Measurements from ENCODE around the gene GPC6. TPM values are rescaled to one million over a fixed set of nuclear protein-coding genes. Genes with fewer than 3 reads are reported as not detected.

GPC6 gene
- polyA plus RNA-seq, 2 of the 4 experiments (the other 2 are of a cell fraction) = 8.0 to 14.4 TPM

GRCh38 chr13:93505104-93505952 lies 278.7 kb downstream of the GPC6 start:
- no peaks in the 10 kb centered on the region for H3K4me1 ChIP-seq
- H3K9me3 ChIP-seq = no peaks in the 10 kb centered on the region
- DNase-seq (ENCODE audit: low read depth in 1 of 2, low spot score in 1 of 2) = no peak
- H3K27ac ChIP-seq = no peak overlapping the region
- 31% methylated on average over 3 of the region's 3 CpGs for WGBS (ENCODE audit: missing lambda C conversion rate)
- TF ChIP-seq ZFP36 (IDR thresholded peaks at IDR 0.05; ENCODE audit: borderline replicate concordance, partially characterized antibody) (no peak), CEBPB (IDR thresholded peaks at IDR 0.05) (no peak), SREBF2 (IDR thresholded peaks at IDR 0.05) (no peak), JUN (IDR thresholded peaks at IDR 0.05) (no peak), MAX (IDR thresholded peaks at IDR 0.05) (no peak), NPAS2 (CRISPR knock-in tag; IDR thresholded peaks at IDR 0.05; ENCODE audit: borderline replicate concordance) (no peak), NFE2L2 (conservative IDR thresholded peaks at IDR 0.05; ENCODE audit: low read length) (no peak), TFCP2L1 (CRISPR knock-in tag; IDR thresholded peaks at IDR 0.05) (no peak), HOXB5 (CRISPR knock-in tag; IDR thresholded peaks at IDR 0.05) (no peak), ESRRA (IDR thresholded peaks at IDR 0.05; ENCODE audit: borderline replicate concordance, low read length) (no peak), ZNF302 (CRISPR knock-in tag; IDR thresholded peaks at IDR 0.05) (no peak), ZC3H11A (IDR thresholded peaks at IDR 0.05) (no peak), ZSCAN20 (CRISPR knock-in tag; IDR thresholded peaks at IDR 0.05) (no peak), CBX8 (IDR thresholded peaks at IDR 0.05) (no peak), KDM5A (IDR thresholded peaks at IDR 0.05) (no peak), FOSL2 (IDR thresholded peaks at IDR 0.05) (no peak), FOSL2 (CRISPR knock-in tag; IDR thresholded peaks at IDR 0.05) (no peak), MAFK (IDR thresholded peaks at IDR 0.05; ENCODE audit: partially characterized antibody) (no peak), KDM1A (IDR thresholded peaks at IDR 0.05; ENCODE audit: low read depth) (no peak)
- TF ChIP-seq, protein P1, sequence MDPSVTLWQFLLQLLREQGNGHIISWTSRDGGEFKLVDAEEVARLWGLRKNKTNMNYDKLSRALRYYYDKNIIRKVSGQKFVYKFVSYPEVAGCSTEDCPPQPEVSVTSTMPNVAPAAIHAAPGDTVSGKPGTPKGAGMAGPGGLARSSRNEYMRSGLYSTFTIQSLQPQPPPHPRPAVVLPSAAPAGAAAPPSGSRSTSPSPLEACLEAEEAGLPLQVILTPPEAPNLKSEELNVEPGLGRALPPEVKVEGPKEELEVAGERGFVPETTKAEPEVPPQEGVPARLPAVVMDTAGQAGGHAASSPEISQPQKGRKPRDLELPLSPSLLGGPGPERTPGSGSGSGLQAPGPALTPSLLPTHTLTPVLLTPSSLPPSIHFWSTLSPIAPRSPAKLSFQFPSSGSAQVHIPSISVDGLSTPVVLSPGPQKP (IDR thresholded peaks at IDR 0.05; ENCODE audit: low read depth, low read length) = no peak
- TF ChIP-seq, protein P2, sequence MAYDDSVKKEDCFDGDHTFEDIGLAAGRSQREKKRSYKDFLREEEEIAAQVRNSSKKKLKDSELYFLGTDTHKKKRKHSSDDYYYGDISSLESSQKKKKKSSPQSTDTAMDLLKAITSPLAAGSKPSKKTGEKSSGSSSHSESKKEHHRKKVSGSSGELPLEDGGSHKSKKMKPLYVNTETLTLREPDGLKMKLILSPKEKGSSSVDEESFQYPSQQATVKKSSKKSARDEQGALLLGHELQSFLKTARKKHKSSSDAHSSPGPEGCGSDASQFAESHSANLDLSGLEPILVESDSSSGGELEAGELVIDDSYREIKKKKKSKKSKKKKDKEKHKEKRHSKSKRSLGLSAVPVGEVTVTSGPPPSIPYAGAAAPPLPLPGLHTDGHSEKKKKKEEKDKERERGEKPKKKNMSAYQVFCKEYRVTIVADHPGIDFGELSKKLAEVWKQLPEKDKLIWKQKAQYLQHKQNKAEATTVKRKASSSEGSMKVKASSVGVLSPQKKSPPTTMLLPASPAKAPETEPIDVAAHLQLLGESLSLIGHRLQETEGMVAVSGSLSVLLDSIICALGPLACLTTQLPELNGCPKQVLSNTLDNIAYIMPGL (CRISPR knock-in tag; IDR thresholded peaks at IDR 0.05; ENCODE audit: borderline replicate concordance) = no peak
- ATAC-seq = no peak
- CTCF ChIA-PET = no interaction called here
- no peak for FAIRE-seq
- POLR2A ChIA-PET = no interaction called here
- no peak overlapping the region for H3K4me3 ChIP-seq
- H3K4me2 ChIP-seq = no peak overlapping the region

- no peak for ATAC-seq
- no peak for FAIRE-seq
- no peak for DNase-seq (ENCODE audit: low read depth in 1 of 2, low spot score in 1 of 2)
- POLR2A ChIA-PET = no interaction called here
- Histone ChIP-seq H3K9me3 (no peaks in the 10 kb centered on the region), H3K4me1 (no peaks in the 10 kb centered on the region), H3K4me3 (no peak overlapping the region), H3K27ac (no peak overlapping the region), H3K4me2 (no peak overlapping the region)
- CTCF ChIA-PET = no interaction called here
- 24% methylated on average over 2 of the region's 2 CpGs for WGBS (ENCODE audit: missing lambda C conversion rate)
- no peak for TF ChIP-seq ZFP36 (IDR thresholded peaks at IDR 0.05; ENCODE audit: borderline replicate concordance, partially characterized antibody)
- TF ChIP-seq, protein P3, sequence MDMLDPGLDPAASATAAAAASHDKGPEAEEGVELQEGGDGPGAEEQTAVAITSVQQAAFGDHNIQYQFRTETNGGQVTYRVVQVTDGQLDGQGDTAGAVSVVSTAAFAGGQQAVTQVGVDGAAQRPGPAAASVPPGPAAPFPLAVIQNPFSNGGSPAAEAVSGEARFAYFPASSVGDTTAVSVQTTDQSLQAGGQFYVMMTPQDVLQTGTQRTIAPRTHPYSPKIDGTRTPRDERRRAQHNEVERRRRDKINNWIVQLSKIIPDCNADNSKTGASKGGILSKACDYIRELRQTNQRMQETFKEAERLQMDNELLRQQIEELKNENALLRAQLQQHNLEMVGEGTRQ (IDR thresholded peaks at IDR 0.05) = no peak
- TF ChIP-seq, protein P1 (IDR thresholded peaks at IDR 0.05; ENCODE audit: low read depth, low read length) = no peak
- TF ChIP-seq FOXS1 (CRISPR knock-in tag; IDR thresholded peaks at IDR 0.05) = no peak
- TF ChIP-seq RAD21 (conservative IDR thresholded peaks at IDR 0.05 in 1 of 2, IDR thresholded peaks at IDR 0.05 in 1 of 2) = no peak
- TF ChIP-seq CTCF (IDR thresholded peaks at IDR 0.05) = no peak
- no peak for TF ChIP-seq ZNF302 (CRISPR knock-in tag; IDR thresholded peaks at IDR 0.05)
- TF ChIP-seq, protein P4, sequence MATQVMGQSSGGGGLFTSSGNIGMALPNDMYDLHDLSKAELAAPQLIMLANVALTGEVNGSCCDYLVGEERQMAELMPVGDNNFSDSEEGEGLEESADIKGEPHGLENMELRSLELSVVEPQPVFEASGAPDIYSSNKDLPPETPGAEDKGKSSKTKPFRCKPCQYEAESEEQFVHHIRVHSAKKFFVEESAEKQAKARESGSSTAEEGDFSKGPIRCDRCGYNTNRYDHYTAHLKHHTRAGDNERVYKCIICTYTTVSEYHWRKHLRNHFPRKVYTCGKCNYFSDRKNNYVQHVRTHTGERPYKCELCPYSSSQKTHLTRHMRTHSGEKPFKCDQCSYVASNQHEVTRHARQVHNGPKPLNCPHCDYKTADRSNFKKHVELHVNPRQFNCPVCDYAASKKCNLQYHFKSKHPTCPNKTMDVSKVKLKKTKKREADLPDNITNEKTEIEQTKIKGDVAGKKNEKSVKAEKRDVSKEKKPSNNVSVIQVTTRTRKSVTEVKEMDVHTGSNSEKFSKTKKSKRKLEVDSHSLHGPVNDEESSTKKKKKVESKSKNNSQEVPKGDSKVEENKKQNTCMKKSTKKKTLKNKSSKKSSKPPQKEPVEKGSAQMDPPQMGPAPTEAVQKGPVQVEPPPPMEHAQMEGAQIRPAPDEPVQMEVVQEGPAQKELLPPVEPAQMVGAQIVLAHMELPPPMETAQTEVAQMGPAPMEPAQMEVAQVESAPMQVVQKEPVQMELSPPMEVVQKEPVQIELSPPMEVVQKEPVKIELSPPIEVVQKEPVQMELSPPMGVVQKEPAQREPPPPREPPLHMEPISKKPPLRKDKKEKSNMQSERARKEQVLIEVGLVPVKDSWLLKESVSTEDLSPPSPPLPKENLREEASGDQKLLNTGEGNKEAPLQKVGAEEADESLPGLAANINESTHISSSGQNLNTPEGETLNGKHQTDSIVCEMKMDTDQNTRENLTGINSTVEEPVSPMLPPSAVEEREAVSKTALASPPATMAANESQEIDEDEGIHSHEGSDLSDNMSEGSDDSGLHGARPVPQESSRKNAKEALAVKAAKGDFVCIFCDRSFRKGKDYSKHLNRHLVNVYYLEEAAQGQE (IDR thresholded peaks at IDR 0.05) = no peak
Measured at GRCh38 chr13:93511011-93511410, 284.4 kb downstream of the GPC6 start.

All from A549 (cell line).